A673 (cell line): Measurements from ENCODE around the gene CD164. TPM values are rescaled to one million over a fixed set of nuclear protein-coding genes. Genes with fewer than 3 reads are reported as not detected.

ENCODE experiments used
- BruUV-seq: library from RNA; stranded (reverse); fragments of 400-500 nt; replicated peaks from 2 replicates; lab custom pipeline; 2021; lab: Mats Ljungman, UMichigan
- CTCF ChIA-PET: fragments of 300-600 bp; sonication (Branson Sonifier 250); formaldehyde crosslinking; loops from one replicate; lab custom pipeline; 2022; ENCODE audit warnings: antibody characterized with exemption; lab: Charles Lee
- POLR2A ChIA-PET: fragments of 300-600 bp; sonication (Branson Sonifier 250); formaldehyde crosslinking; loops from one replicate; lab custom pipeline; 2022; ENCODE audit warnings: antibody characterized with exemption; ENCODE audit not compliant: low non-redundant PET; lab: Charles Lee
- DNase-seq: peaks from one replicate; pipeline ENCODE4 v3.0.0-alpha.2; 2015; ENCODE audit warnings: low spot score
- H3K27ac ChIP-seq: fragments of 200-600 bp; sonication (generic); 2 replicates; pipeline ENCODE4 v1.5.1; 2016; ENCODE audit warnings: mixed run types, low read depth, mild to moderate bottlenecking, mixed read lengths, antibody characterized with exemption, low read length; ENCODE audit not compliant: poor library complexity, severe bottlenecking
- H3K27me3 ChIP-seq: fragments of 200-600 bp; sonication (generic); replicated peaks from 2 replicates; pipeline ENCODE4 v1.6.1; 2017; ENCODE audit warnings: mixed run types, low read depth, mild to moderate bottlenecking, mixed read lengths, antibody characterized with exemption, low read length; ENCODE audit not compliant: insufficient read depth, poor library complexity
- H3K36me3 ChIP-seq: fragments of 200-600 bp; sonication (generic); 2 replicates; pipeline ENCODE4 v1.6.1; 2016; ENCODE audit warnings: mixed run types, mild to moderate bottlenecking, mixed read lengths, antibody characterized with exemption, low read length; ENCODE audit not compliant: insufficient read depth, poor library complexity, severe bottlenecking
- H3K4me1 ChIP-seq: fragments of 200-600 bp; sonication (generic); 2 replicates; pipeline ENCODE4 v1.6.1; 2017; ENCODE audit warnings: mixed run types, mild to moderate bottlenecking, mixed read lengths, antibody characterized with exemption, low read length; ENCODE audit not compliant: insufficient read depth, poor library complexity, severe bottlenecking
- H3K4me3 ChIP-seq: fragments of 200-600 bp; sonication (generic); 2 replicates; pipeline ENCODE4 v1.5.1; 2016; ENCODE audit warnings: low read depth, mixed run types, mild to moderate bottlenecking, mixed read lengths, low read length; ENCODE audit not compliant: poor library complexity, severe bottlenecking
- H3K9me3 ChIP-seq: fragments of 200-600 bp; sonication (generic); 2 replicates; pipeline ENCODE4 v1.6.1; 2016; ENCODE audit warnings: mixed run types, low read depth, mild to moderate bottlenecking, mixed read lengths, antibody characterized with exemption, low read length; ENCODE audit not compliant: poor library complexity, severe bottlenecking
- EZH2 ChIP-seq: fragments of 200-600 bp; sonication (generic); IDR thresholded peaks from 2 replicates; pipeline ENCODE4 v1.6.1; 2017; ENCODE audit warnings: borderline replicate concordance, low read depth, mild to moderate bottlenecking, mixed read lengths, antibody characterized with exemption, low read length; ENCODE audit not compliant: poor library complexity, severe bottlenecking
- intact Hi-C: fragments of 100-400 bp; cut with micrococcal nuclease; formaldehyde crosslinking; loops from one replicate; pipeline ENCODE4 v1.10.0; 2022; ENCODE audit not compliant: unreplicated experiment
- total RNA-seq: library from RNA; stranded (reverse); gene quantifications from 2 replicates; pipeline ENCODE4 v1.2.3, GENCODE V29; 2021
- TF ChIP-seq, protein P1 (sequence below): fragments of 300-800, 200-600 bp; sonication (generic); conservative IDR thresholded peaks from 2 replicates; pipeline ENCODE4 v1.5.1; 2017; ENCODE audit warnings: low read depth, mild to moderate bottlenecking, antibody characterized with exemption, low read length, moderate library complexity, mixed read lengths

CD164 gene
- total RNA-seq, 1 experiment from 2014 or later = 176 TPM

DNA sequence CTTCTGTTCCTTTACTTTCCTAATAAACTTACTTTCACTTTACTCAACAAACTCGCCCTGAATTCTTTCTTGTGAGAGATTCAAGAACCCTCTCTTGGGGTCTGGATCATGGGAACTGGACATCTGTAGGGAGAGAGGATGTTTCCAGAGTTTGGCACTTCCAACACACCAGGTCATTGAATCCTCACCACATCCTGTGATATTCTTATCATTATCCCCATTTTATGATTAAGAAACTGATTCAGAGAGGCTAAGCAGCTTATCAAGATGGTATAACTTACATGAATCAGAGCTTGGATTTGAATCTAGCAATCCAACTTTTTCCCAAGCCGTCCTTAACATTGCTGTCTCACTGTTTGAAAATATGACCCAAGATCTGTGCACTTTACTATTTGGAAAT lies 42.7 kb upstream of the CD164 start:
- intact Hi-C loops = no loop called here
- Histone ChIP-seq H3K27ac (no peak overlapping the region), H3K4me1 (no peaks in the 10 kb centered on the region), H3K9me3 (no peaks in the 10 kb centered on the region), H3K36me3 (no peaks in the 10 kb centered on the region), H3K27me3 (no peaks in the 10 kb centered on the region), H3K4me3 (no peak overlapping the region)
- CTCF ChIA-PET = no interaction called here
- TF ChIP-seq, protein P1, sequence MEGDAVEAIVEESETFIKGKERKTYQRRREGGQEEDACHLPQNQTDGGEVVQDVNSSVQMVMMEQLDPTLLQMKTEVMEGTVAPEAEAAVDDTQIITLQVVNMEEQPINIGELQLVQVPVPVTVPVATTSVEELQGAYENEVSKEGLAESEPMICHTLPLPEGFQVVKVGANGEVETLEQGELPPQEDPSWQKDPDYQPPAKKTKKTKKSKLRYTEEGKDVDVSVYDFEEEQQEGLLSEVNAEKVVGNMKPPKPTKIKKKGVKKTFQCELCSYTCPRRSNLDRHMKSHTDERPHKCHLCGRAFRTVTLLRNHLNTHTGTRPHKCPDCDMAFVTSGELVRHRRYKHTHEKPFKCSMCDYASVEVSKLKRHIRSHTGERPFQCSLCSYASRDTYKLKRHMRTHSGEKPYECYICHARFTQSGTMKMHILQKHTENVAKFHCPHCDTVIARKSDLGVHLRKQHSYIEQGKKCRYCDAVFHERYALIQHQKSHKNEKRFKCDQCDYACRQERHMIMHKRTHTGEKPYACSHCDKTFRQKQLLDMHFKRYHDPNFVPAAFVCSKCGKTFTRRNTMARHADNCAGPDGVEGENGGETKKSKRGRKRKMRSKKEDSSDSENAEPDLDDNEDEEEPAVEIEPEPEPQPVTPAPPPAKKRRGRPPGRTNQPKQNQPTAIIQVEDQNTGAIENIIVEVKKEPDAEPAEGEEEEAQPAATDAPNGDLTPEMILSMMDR = no peak
- no peak for TF ChIP-seq EZH2
- no peak for DNase-seq
- POLR2A ChIA-PET = no interaction called here
- no TSS peak for BruUV-seq

DNA sequence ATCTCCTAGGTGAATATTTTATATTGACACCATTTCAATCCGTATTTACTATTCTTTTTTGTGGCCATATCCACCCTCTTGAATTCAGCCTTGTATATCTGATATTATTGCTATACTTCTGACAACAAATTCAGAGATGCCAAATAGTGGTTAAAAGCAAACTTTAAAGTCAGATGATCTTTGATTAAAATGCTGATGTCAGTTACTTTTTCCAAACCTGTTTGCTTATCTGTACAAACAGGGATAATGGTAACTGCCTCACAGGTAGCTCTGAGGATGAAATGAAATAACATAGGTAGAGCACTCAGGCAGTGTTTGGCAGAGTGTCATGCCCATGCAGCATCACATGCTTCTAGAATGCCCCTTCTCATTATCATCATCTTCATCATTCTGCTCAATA lies 38.9 kb upstream of the CD164 start:
- CTCF ChIA-PET = no interaction called here
- POLR2A ChIA-PET = no interaction called here

DNA sequence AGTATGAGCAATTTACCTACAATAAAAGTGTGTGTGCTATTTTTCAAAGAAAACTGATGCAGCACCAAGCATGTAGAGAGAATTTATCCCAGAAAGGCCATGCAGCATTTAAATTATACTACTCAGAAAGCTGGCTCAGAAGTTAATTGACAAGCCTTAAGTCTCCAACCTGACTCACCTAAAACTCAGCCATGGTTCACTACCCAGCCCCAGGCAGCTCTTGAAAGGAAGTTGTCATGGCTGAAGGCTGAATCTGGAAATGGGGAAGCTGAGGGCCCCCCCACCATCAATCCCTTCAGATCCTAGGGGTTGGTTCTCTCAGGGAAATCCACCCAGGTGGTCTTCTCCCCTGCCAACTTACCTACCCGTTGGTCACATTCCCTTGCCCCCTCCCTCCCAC lies 38.5 kb upstream of the CD164 start:
- Histone ChIP-seq H3K9me3 (no peaks in the 10 kb centered on the region), H3K27ac (no peak overlapping the region), H3K4me1 (no peaks in the 10 kb centered on the region), H3K4me3 (no peak overlapping the region), H3K36me3 (no peaks in the 10 kb centered on the region), H3K27me3 (no peaks in the 10 kb centered on the region)
- BruUV-seq = no TSS peak
- ChIA-PET POLR2A (no interaction called here), CTCF (no interaction called here)
- no peak for DNase-seq
- intact Hi-C loops = no loop called here
- TF ChIP-seq, protein P1 = no peak
- no peak for TF ChIP-seq EZH2

More for the DNA sequence above, 38.9 kb upstream of the CD164 start:
- no peaks in the 10 kb centered on the region for H3K4me1 ChIP-seq
- intact Hi-C loops = no loop called here
- H3K36me3 ChIP-seq = no peaks in the 10 kb centered on the region
- BruUV-seq = no TSS peak
- DNase-seq = no peak
- no peaks in the 10 kb centered on the region for H3K9me3 ChIP-seq
- H3K27ac ChIP-seq = no peak overlapping the region
- H3K27me3 ChIP-seq = no peaks in the 10 kb centered on the region
- no peak overlapping the region for H3K4me3 ChIP-seq
- TF ChIP-seq, protein P1 = no peak
- no peak for TF ChIP-seq EZH2
